SK-N-SH (cell line): Measurements from ENCODE around the gene ST6GALNAC2. TPM values are rescaled to one million over a fixed set of nuclear protein-coding genes. Genes with fewer than 3 reads are reported as not detected.

Experiments
- CTCF ChIA-PET: fragments of 300-600, 350-600 bp; formaldehyde crosslinking; extraction: SDS; loops from one replicate; lab custom pipeline; 2021; lab: Yijun Ruan, JAX
- POLR2A ChIA-PET: fragments of 350-600 bp; sonication (Branson Sonifier 250); formaldehyde crosslinking; extraction: SDS; loops from one replicate; lab custom pipeline; 2020; ENCODE audit warnings: antibody characterized with exemption, inconsistent platforms; lab: Yijun Ruan, JAX
- DNase-seq: peaks from one replicate; pipeline ENCODE4 v3.0.0; 2012
- H2AFZ ChIP-seq: fragments of 200-600 bp; sonication (generic); 2 replicates; pipeline ENCODE4 v1.8.1; 2016; ENCODE audit warnings: antibody characterized with exemption, mild to moderate bottlenecking, low read depth
- H3F3A ChIP-seq: fragments of 200-600 bp; sonication (generic); replicated peaks from 2 replicates; pipeline ENCODE3; 2016; ENCODE audit warnings: antibody characterized with exemption, mild to moderate bottlenecking; ENCODE audit not compliant: insufficient read depth
- H3K27ac ChIP-seq, 2 experiments: fragments of 200-500 bp in 1 of 2; fragments of 200-600 bp in 1 of 2; sonication (Bioruptor generic) in 1 of 2; sonication (generic), shearing (Covaris generic) in 1 of 2; 2 replicates each; pipeline versions ENCODE4 v1.5.1 to v1.6.1; 2014 to 2016; ENCODE audit warnings: low read depth in 2 of 2, inconsistent platforms in 1 of 2, low read length in 1 of 2, mild to moderate bottlenecking in 1 of 2, mixed read lengths in 1 of 2
- H3K27me3 ChIP-seq: fragments of 200-600 bp; sonication (generic), shearing (Covaris generic); 2 replicates; pipeline ENCODE4 v1.6.1; 2016; ENCODE audit warnings: mixed run types; ENCODE audit not compliant: insufficient read depth
- H3K36me3 ChIP-seq, 2 experiments: fragments of 200-500 bp in 1 of 2; fragments of 200-600 bp in 1 of 2; sonication (Bioruptor generic) in 1 of 2; sonication (generic) in 1 of 2; replicated peaks in 1 of 2; 2 replicates each; pipeline versions ENCODE3 to v1.5.1; 2014 to 2016; ENCODE audit warnings: low read length in 1 of 2, mild to moderate bottlenecking in 1 of 2; ENCODE audit not compliant: insufficient read depth in 2 of 2, control insufficient read depth in 1 of 2
- H3K4me1 ChIP-seq, 2 experiments: fragments of 200-500 bp in 1 of 2; fragments of 200-600 bp in 1 of 2; sonication (Bioruptor generic) in 1 of 2; sonication (generic), shearing (Covaris generic) in 1 of 2; 2 replicates each; pipeline versions ENCODE4 v1.5.1 to v1.6.1; 2014 to 2016; ENCODE audit warnings: low read depth in 1 of 2, low read length in 1 of 2, mixed run types in 1 of 2; ENCODE audit not compliant: insufficient read depth in 2 of 2, control insufficient read depth in 1 of 2
- H3K4me2 ChIP-seq: fragments of 200-600 bp; sonication (generic), shearing (Covaris generic); 2 replicates; pipeline ENCODE4 v1.6.1; 2017; ENCODE audit warnings: mixed run types
- H3K4me3 ChIP-seq, 2 experiments: fragments of 200-500 bp in 1 of 2; fragments of 200-600 bp in 1 of 2; sonication (Bioruptor generic) in 1 of 2; sonication (generic), shearing (Covaris generic) in 1 of 2; 2 replicates each; pipeline versions ENCODE4 v1.5.1 to v1.8.1; 2014 to 2016; ENCODE audit warnings: low read depth in 2 of 2, inconsistent platforms in 1 of 2, low read length in 1 of 2, mild to moderate bottlenecking in 1 of 2, mixed read lengths in 1 of 2, moderate library complexity in 1 of 2
- H3K79me2 ChIP-seq: fragments of 200-600 bp; sonication (generic); 2 replicates; pipeline ENCODE4 v1.8.1; 2017; ENCODE audit warnings: mild to moderate bottlenecking; ENCODE audit not compliant: insufficient read depth
- H3K9ac ChIP-seq: fragments of 200-600 bp; sonication (generic); 2 replicates; pipeline ENCODE4 v1.6.1; 2017; ENCODE audit warnings: mixed run types
- H3K9me2 ChIP-seq: fragments of 200-600 bp; sonication (generic); 2 replicates; pipeline ENCODE4 v1.6.1; 2017; ENCODE audit warnings: mixed run types
- H3K9me3 ChIP-seq: fragments of 200-600 bp; sonication (generic); 2 replicates; pipeline ENCODE4 v1.6.1; 2017; ENCODE audit warnings: mixed run types, mild to moderate bottlenecking, moderate library complexity
- H4K20me1 ChIP-seq: fragments of 200-600 bp; sonication (generic); 2 replicates; pipeline ENCODE4 v1.6.1; 2017; ENCODE audit warnings: mild to moderate bottlenecking, mixed run types; ENCODE audit not compliant: insufficient read depth
- CHD2 ChIP-seq: fragments of 150-350 bp; IDR thresholded peaks from 2 replicates; pipeline ENCODE4 v1.6.1; 2018; ENCODE audit warnings: low read length; ENCODE audit not compliant: partially characterized antibody
- EP300 ChIP-seq, 2 experiments: IDR thresholded peaks; 2 replicates each; pipeline versions ENCODE4 v1.4.0 to v1.6.1; 2012; ENCODE audit warnings: borderline replicate concordance in 1 of 2, low read depth in 1 of 2, low read length in 1 of 2
- EZH2phosphoT487 ChIP-seq: fragments of 200-600 bp; sonication (generic); IDR thresholded peaks from 2 replicates; pipeline ENCODE4 v1.6.1; 2017; ENCODE audit warnings: low read depth, mixed run types, mild to moderate bottlenecking, antibody characterized with exemption, moderate library complexity, borderline replicate concordance
- FOXJ3 ChIP-seq: sonication (generic); formaldehyde crosslinking; IDR thresholded peaks from 2 replicates; pipeline ENCODE4 v1.5.1; 2020; ENCODE audit warnings: mild to moderate bottlenecking, missing genetic modification reagents
- GABPA ChIP-seq: IDR thresholded peaks from 2 replicates; pipeline ENCODE4 v1.4.0; 2012; ENCODE audit warnings: low read depth, mild to moderate bottlenecking
- MAX ChIP-seq: IDR thresholded peaks from 2 replicates; pipeline ENCODE4 v1.4.0; 2012; ENCODE audit warnings: low read depth
- MEF2A ChIP-seq: IDR thresholded peaks from 2 replicates; pipeline ENCODE4 v1.4.0; 2012; ENCODE audit warnings: low read depth, borderline replicate concordance
- NFIC ChIP-seq: IDR thresholded peaks from 2 replicates; pipeline ENCODE4 v1.4.0; 2012; ENCODE audit warnings: borderline replicate concordance
- NRF1 ChIP-seq: IDR thresholded peaks from 2 replicates; pipeline ENCODE4 v1.6.1; 2012; ENCODE audit warnings: low read depth, mild to moderate bottlenecking, low read length
- PBX3 ChIP-seq: IDR thresholded peaks from 2 replicates; pipeline ENCODE4; 2012
- RAD21 ChIP-seq: IDR thresholded peaks from 2 replicates; pipeline ENCODE4 v1.6.1; 2012; ENCODE audit warnings: mild to moderate bottlenecking, low read length
- RCOR1 ChIP-seq: fragments of 150-350 bp; IDR thresholded peaks from 2 replicates; pipeline ENCODE4 v1.6.1; 2017; ENCODE audit warnings: antibody characterized with exemption, low read length
- REST ChIP-seq: IDR thresholded peaks from 2 replicates; pipeline ENCODE4 v1.6.1; 2012; ENCODE audit warnings: mild to moderate bottlenecking, low read depth, low read length, moderate library complexity
- RFX5 ChIP-seq: IDR thresholded peaks from 2 replicates; pipeline ENCODE4 v1.6.1; 2012; ENCODE audit warnings: mild to moderate bottlenecking, improper control_type of control experiment, low read length
- SIN3A ChIP-seq: IDR thresholded peaks from 2 replicates; pipeline ENCODE4 v1.6.1; 2012; ENCODE audit warnings: low read depth, mild to moderate bottlenecking, low read length, moderate library complexity, borderline replicate concordance
- TAF1 ChIP-seq: IDR thresholded peaks from 2 replicates; pipeline ENCODE4 v1.6.1; 2012; ENCODE audit warnings: low read depth, mild to moderate bottlenecking, low read length, moderate library complexity, borderline replicate concordance
- TEAD4 ChIP-seq: IDR thresholded peaks from 2 replicates; pipeline ENCODE4 v1.4.0; 2012; ENCODE audit warnings: mild to moderate bottlenecking, borderline replicate concordance; ENCODE audit not compliant: insufficient read depth
- USF1 ChIP-seq: IDR thresholded peaks from 2 replicates; pipeline ENCODE4 v1.4.0; 2012; ENCODE audit warnings: low read depth, borderline replicate concordance
- USF2 ChIP-seq: fragments of 150-350 bp; IDR thresholded peaks from 2 replicates; pipeline ENCODE4 v1.6.1; 2017; ENCODE audit warnings: antibody characterized with exemption, low read length, low read depth, borderline replicate concordance
- WGBS: methylation state at CpG from one replicate; pipeline ENCODE4 v1.1.6; 2017; ENCODE audit warnings: low lambda C conversion rate; 5-methylcytosine and 5-hydroxymethylcytosine counted together
- polyA plus RNA-seq, 3 experiments: library from polyadenylated mRNA; depleted of rRNA; stranded (reverse); fragments of >200 nt; gene quantifications; 2 replicates each; pipeline ENCODE4 v1.2.3, GENCODE V29; 2012

Gene ST6GALNAC2
- polyA plus RNA-seq, 1 of the 3 experiments (the other 2 are of a cell fraction), result 0.94 TPM

- CTCF ChIA-PET, result interaction anchor here (0.6 to 14.5 kb wide), 13 partner anchors 10 to 573 kb away, joined by 3 to 319 read pairs (median 4); partner anchors contain the start of genes PRCD and ST6GALNAC2
- H3F3A ChIP-seq, result peaks cover 17% of the 10 kb centered on the region
- POLR2A ChIA-PET, result interaction anchor here (0.5 to 1.9 kb wide), 6 partner anchors 11 to 174 kb away, joined by 3 to 5 read pairs (median 4); partner anchors contain the start of gene PRCD
- no peaks in the 10 kb centered on the region for H3K36me3 ChIP-seq
- WGBS, result 89% methylated on average over 15 of the region's 15 CpGs
- no peaks in the 10 kb centered on the region for H3K79me2 ChIP-seq
- no peaks in the 10 kb centered on the region for H3K9me2 ChIP-seq
- peaks cover 13 to 36% of the 10 kb centered on the region in 2 experiments for H3K4me1 ChIP-seq
- no peak overlapping the region for H3K9ac ChIP-seq
- H3K4me2 ChIP-seq, result no peak overlapping the region
- H3K27me3 ChIP-seq, result no peaks in the 10 kb centered on the region
- DNase-seq, result no peak
- H3K4me3 ChIP-seq, result no peak overlapping the region
- H3K27ac ChIP-seq, result peak overlapping the region in 1 of 2 experiments; percentile 48; a peak in 2 of 4 replicates
- no peak overlapping the region for H2AFZ ChIP-seq
- peaks cover 10% of the 10 kb centered on the region for H4K20me1 ChIP-seq
- H3K9me3 ChIP-seq, result no peaks in the 10 kb centered on the region
- no peak for TF ChIP-seq SIN3A
- no peak for TF ChIP-seq PBX3
These were observed 34.7 kb downstream of the ST6GALNAC2 start for GRCh38 chr17:76550712-76551615.

GRCh38 chr17:76549539-76549938, 36.1 kb downstream of the ST6GALNAC2 start:
- ChIA-PET POLR2A (no interaction called here), CTCF (interaction anchor here (1.0 to 14.5 kb wide), 9 partner anchors 8 to 276 kb away, joined by 3 to 319 read pairs (median 3); partner anchors contain the start of gene AANAT)
- Histone ChIP-seq H3K9ac (no peak overlapping the region), H3K27ac (no peak overlapping the region), H3F3A (peaks cover 17% of the 10 kb centered on the region), H3K27me3 (no peaks in the 10 kb centered on the region), H3K79me2 (no peaks in the 10 kb centered on the region), H3K9me2 (no peaks in the 10 kb centered on the region), H3K9me3 (no peaks in the 10 kb centered on the region), H3K36me3 (no peaks in the 10 kb centered on the region), H3K4me3 (no peak overlapping the region), H3K4me1 (peaks cover 17 to 50% of the 10 kb centered on the region in 2 experiments), H4K20me1 (peaks cover 11% of the 10 kb centered on the region), H3K4me2 (no peak overlapping the region), H2AFZ (no peak overlapping the region)
- DNase-seq, result no peak
- WGBS, result 90% methylated on average over 7 of the region's 7 CpGs
- no peak for TF ChIP-seq USF2
- TF ChIP-seq CHD2, result no peak
- TF ChIP-seq NFIC, result no peak
- TF ChIP-seq USF1, result no peak
- TF ChIP-seq RAD21, result no peak
- no peak for TF ChIP-seq MAX
- no peak for TF ChIP-seq TAF1
- no peak for TF ChIP-seq NRF1
- TF ChIP-seq REST, result no peak
- TF ChIP-seq RCOR1, result no peak
- TF ChIP-seq GABPA, result no peak
- no peak for TF ChIP-seq TEAD4
- no peak for TF ChIP-seq FOXJ3
- no peak for TF ChIP-seq EZH2phosphoT487
- no peak for TF ChIP-seq SIN3A
- no peak for TF ChIP-seq MEF2A
- TF ChIP-seq EP300 (IDR thresholded peaks at IDR 0.05; ENCODE audit: borderline replicate concordance in 1 of 2, low read depth in 1 of 2, low read length in 1 of 2), result no peak
- no peak for TF ChIP-seq RFX5
